Left renal cortex interstitium (tissue), 4 donors: ENCODE data around the gene TMEM259. TPM values are rescaled to one million over a fixed set of nuclear protein-coding genes. Genes with fewer than 3 reads are reported as not detected.

Experiments
- DNase-seq, 4 donors: peaks; one replicate each; pipeline ENCODE4 v3.0.0-alpha.2; 2013; ENCODE audit warnings: low read depth in 4 of 4, low spot score in 2 of 4, missing footprints in 1 of 4
- polyA plus RNA-seq, 4 donors: library from polyadenylated mRNA; unstranded; fragments of 120-200 nt; gene quantifications; one replicate each; pipeline ENCODE4 v1.2.1, GENCODE V29; 2013; ENCODE audit not compliant: insufficient read length in 4 of 4

The TMEM259 gene
- polyA plus RNA-seq, 4 donors = 98.0 to 154 (median 130) TPM

GRCh38 chr19:1004803-1005664 lies 15.9 kb downstream of the TMEM259 start:
- DNase-seq = no peak

GRCh38 chr19:1004204-1004802 lies 16.6 kb downstream of the TMEM259 start:
- no peak for DNase-seq

GRCh38 chr19:1003283-1003682 lies 17.6 kb downstream of the TMEM259 start:
- no peak for DNase-seq

- DNase-seq = no peak
These were observed 18.3 kb downstream of the TMEM259 start for GRCh38 chr19:1002600-1002999.

- no peak for DNase-seq
These were observed 19.3 kb downstream of the TMEM259 start for GRCh38 chr19:1001538-1002166.

- DNase-seq = no peak
These were observed 20.1 kb downstream of the TMEM259 start for GRCh38 chr19:1000591-1001537.

GRCh38 chr19:1000095-1000494 lies 20.8 kb downstream of the TMEM259 start, which contains the start of gene GRIN3B:
GRIN3B (plus strand) TSS chr19:1000419; CDS start chr19:1000438, 19 bp downstream.
- no peak for DNase-seq

- DNase-seq = no peak
These were observed 21.6 kb downstream of the TMEM259 start for GRCh38 chr19:999379-999719.

- DNase-seq = no peak
These were observed 22.9 kb downstream of the TMEM259 start for GRCh38 chr19:998064-998463.

GRCh38 chr19:996051-996838 lies 24.7 kb downstream of the TMEM259 start:
- DNase-seq = no peak

- DNase-seq = no peak
These were observed 25.7 kb downstream of the TMEM259 start for GRCh38 chr19:995051-995827.

- no peak for DNase-seq
These were observed 26.4 kb downstream of the TMEM259 start for GRCh38 chr19:994516-994915.

GRCh38 chr19:993831-994393 lies 27.0 kb downstream of the TMEM259 start:
- DNase-seq = no peak

GRCh38 chr19:993361-993830 lies 27.5 kb downstream of the TMEM259 start:
- no peak for DNase-seq

- DNase-seq = no peak
These were observed 28.3 kb downstream of the TMEM259 start for GRCh38 chr19:992670-993055.

- DNase-seq = no peak
These were observed 28.8 kb downstream of the TMEM259 start for GRCh38 chr19:991932-992669.

- DNase-seq = no peak
These were observed 29.6 kb downstream of the TMEM259 start for GRCh38 chr19:991174-991931.
